HepG2 (cell line): ENCODE results near the gene LGALS3. TPM values are rescaled to one million over a fixed set of nuclear protein-coding genes. Genes with fewer than 3 reads are reported as not detected.

Experiments used
- ATF7 ChIP-seq, 2 experiments: fragments of 450-650 bp in 1 of 2; sonication (generic) in 1 of 2; formaldehyde crosslinking in 1 of 2; IDR thresholded peaks; 2 replicates each; pipeline versions ENCODE4 v1.4.0 to v1.6.1; 2016 to 2020; ENCODE audit warnings: antibody characterized with exemption in 1 of 2, mild to moderate bottlenecking in 1 of 2, missing genetic modification reagents in 1 of 2
- BORCS8-MEF2B ChIP-seq: sonication (generic); formaldehyde crosslinking; IDR thresholded peaks from 2 replicates; pipeline ENCODE4 v1.8.0; 2022; ENCODE audit warnings: mild to moderate bottlenecking, missing genetic modification reagents
- HNF4G ChIP-seq, 2 experiments: sonication (generic) in 1 of 2; formaldehyde crosslinking in 1 of 2; IDR thresholded peaks; 2 replicates each; pipeline versions ENCODE4 v1.4.0 to v1.6.1; 2011 to 2020; ENCODE audit warnings: borderline replicate concordance in 2 of 2, low read depth in 2 of 2, mild to moderate bottlenecking in 2 of 2, low read length in 1 of 2, missing genetic modification reagents in 1 of 2, moderate library complexity in 1 of 2
- MED8 ChIP-seq: sonication (generic); formaldehyde crosslinking; IDR thresholded peaks from 2 replicates; pipeline ENCODE4 v1.8.1; 2023; ENCODE audit warnings: mild to moderate bottlenecking, missing genetic modification reagents; ENCODE audit not compliant: insufficient replicate concordance
- ONECUT2 ChIP-seq: sonication (generic); formaldehyde crosslinking; IDR thresholded peaks from 2 replicates; pipeline ENCODE4 v1.4.0; 2020; ENCODE audit warnings: missing genetic modification reagents
- PITX1 ChIP-seq: sonication (generic); formaldehyde crosslinking; IDR thresholded peaks from 2 replicates; pipeline ENCODE4 v1.5.1; 2020; ENCODE audit warnings: mild to moderate bottlenecking, missing genetic modification reagents
- SATB2 ChIP-seq: sonication (generic); formaldehyde crosslinking; IDR thresholded peaks from 2 replicates; pipeline ENCODE4 v1.5.0; 2020; ENCODE audit warnings: missing genetic modification reagents
- SNAPC2 ChIP-seq: sonication (generic); formaldehyde crosslinking; IDR thresholded peaks from 2 replicates; pipeline ENCODE4 v1.8.1; 2022; ENCODE audit warnings: mild to moderate bottlenecking, missing genetic modification reagents
- TBP ChIP-seq: sonication (generic); formaldehyde crosslinking; IDR thresholded peaks from 2 replicates; pipeline ENCODE4 v1.5.0; 2020; ENCODE audit warnings: missing genetic modification reagents
- ZFX ChIP-seq: sonication (generic); formaldehyde crosslinking; IDR thresholded peaks from 2 replicates; pipeline ENCODE4 v1.4.0; 2020; ENCODE audit warnings: mild to moderate bottlenecking, low read depth, missing genetic modification reagents, moderate library complexity
- ZNF121 ChIP-seq: sonication (generic); formaldehyde crosslinking; IDR thresholded peaks from 2 replicates; pipeline ENCODE4 v1.5.0; 2020; ENCODE audit warnings: mild to moderate bottlenecking, missing genetic modification reagents
- ZNF343 ChIP-seq: sonication (generic); formaldehyde crosslinking; IDR thresholded peaks from 2 replicates; pipeline ENCODE4 v1.4.0; 2020; ENCODE audit warnings: mild to moderate bottlenecking, missing genetic modification reagents
- ZNF451 ChIP-seq: sonication (generic); formaldehyde crosslinking; IDR thresholded peaks from 2 replicates; pipeline ENCODE4 v1.5.0; 2020; ENCODE audit warnings: mild to moderate bottlenecking, missing genetic modification reagents
- polyA plus RNA-seq, 8 experiments: library from polyadenylated mRNA; depleted of rRNA in 3 of 8; stranded (reverse) in 7 of 8; unstranded in 1 of 8; fragments of >200 nt; fragmentation: Illumina TruSeq in 4 of 8; extraction: Trizol in 4 of 8; gene quantifications; 2 replicates each; pipeline versions ENCODE4 v1.2.1 to v1.2.3, GENCODE V29; 2011 to 2016; ENCODE audit warnings: low read depth in 4 of 8, missing spikeins in 1 of 8, mixed read lengths in 1 of 8; ENCODE audit not compliant: insufficient read depth in 1 of 8
- total RNA-seq, 5 experiments: library from RNA; depleted of rRNA; stranded (reverse); fragments of >200 nt; fragmentation: Illumina TruSeq; extraction: Trizol; gene quantifications; 2 replicates each; pipeline ENCODE4 v1.2.3, GENCODE V29; 2016; ENCODE audit warnings: low read depth in 1 of 5
- TF ChIP-seq, protein P1 (sequence below): sonication (generic); formaldehyde crosslinking; conservative IDR thresholded peaks from 2 replicates; pipeline ENCODE4 v1.8.0; 2022; ENCODE audit warnings: missing genetic modification reagents
- TF ChIP-seq, protein P2 (sequence below): sonication (generic); formaldehyde crosslinking; IDR thresholded peaks from 2 replicates; pipeline ENCODE4 v1.4.0; 2020; ENCODE audit warnings: low read depth, mild to moderate bottlenecking, missing genetic modification reagents
- TF ChIP-seq, protein P3 (sequence below): sonication (generic); formaldehyde crosslinking; IDR thresholded peaks from 2 replicates; pipeline ENCODE4 v1.4.0; 2020; ENCODE audit warnings: mild to moderate bottlenecking, missing genetic modification reagents
- TF ChIP-seq, protein P4 (sequence below): sonication (generic); formaldehyde crosslinking; IDR thresholded peaks from 2 replicates; pipeline ENCODE4 v1.5.0; 2020; ENCODE audit warnings: missing genetic modification reagents
- TF ChIP-seq, protein P5 (sequence below): sonication (generic); formaldehyde crosslinking; IDR thresholded peaks from 2 replicates; pipeline ENCODE4 v1.4.0; 2020; ENCODE audit warnings: missing genetic modification reagents, borderline replicate concordance
- TF ChIP-seq, protein P6 (sequence below): sonication (generic); formaldehyde crosslinking; IDR thresholded peaks from 2 replicates; pipeline ENCODE4 v1.5.0; 2020; ENCODE audit warnings: missing genetic modification reagents

Gene LGALS3
- total and polyA plus RNA-seq, 2 of the 13 experiments (the other 11 are each of a cell fraction or from before 2014, with no cell fraction given), result 5.0 to 97.4 TPM

DNA sequence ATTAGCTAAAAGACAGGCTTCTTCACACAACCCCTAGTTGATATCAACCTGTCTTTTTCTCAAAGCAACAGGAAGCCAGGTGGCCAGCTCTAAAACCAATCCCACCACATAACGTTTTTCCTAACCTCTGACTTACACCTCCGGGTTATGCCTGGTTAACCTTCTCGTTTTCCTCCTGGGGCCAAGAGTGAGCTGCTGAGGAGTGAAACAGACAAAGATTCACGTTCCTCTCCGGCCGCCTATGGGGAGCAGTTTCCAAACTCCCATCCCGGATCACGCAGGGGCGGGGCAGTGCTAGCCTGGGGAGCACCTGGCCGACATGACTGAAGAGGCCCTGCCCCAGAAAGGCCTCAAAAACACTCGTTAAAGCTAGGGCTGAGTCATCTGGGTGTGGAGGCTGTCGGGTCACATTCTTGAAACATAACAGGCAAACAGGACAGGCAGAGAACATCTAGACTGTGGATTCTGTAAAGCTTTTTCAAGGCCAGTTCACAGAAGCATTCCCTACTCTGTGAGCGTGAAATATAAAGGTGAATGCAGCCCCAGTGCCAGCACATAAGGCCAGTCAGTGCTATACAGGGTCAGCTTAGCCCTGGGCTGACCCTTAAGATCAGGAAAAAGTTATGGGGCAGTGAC, 25.9 kb upstream of the LGALS3 start (continued):
- TF ChIP-seq, protein P1, sequence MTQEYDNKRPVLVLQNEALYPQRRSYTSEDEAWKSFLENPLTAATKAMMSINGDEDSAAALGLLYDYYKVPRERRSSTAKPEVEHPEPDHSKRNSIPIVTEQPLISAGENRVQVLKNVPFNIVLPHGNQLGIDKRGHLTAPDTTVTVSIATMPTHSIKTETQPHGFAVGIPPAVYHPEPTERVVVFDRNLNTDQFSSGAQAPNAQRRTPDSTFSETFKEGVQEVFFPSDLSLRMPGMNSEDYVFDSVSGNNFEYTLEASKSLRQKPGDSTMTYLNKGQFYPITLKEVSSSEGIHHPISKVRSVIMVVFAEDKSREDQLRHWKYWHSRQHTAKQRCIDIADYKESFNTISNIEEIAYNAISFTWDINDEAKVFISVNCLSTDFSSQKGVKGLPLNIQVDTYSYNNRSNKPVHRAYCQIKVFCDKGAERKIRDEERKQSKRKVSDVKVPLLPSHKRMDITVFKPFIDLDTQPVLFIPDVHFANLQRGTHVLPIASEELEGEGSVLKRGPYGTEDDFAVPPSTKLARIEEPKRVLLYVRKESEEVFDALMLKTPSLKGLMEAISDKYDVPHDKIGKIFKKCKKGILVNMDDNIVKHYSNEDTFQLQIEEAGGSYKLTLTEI (CRISPR knock-in tag), result no peak
- TF ChIP-seq BORCS8-MEF2B (CRISPR knock-in tag) (peak; percentile 69), HNF4G (IDR thresholded peaks at IDR 0.05; ENCODE audit: borderline replicate concordance, low read depth, low read length) (no peak), HNF4G (CRISPR knock-in tag; IDR thresholded peaks at IDR 0.05; ENCODE audit: borderline replicate concordance, low read depth) (no peak; the same call in 1 of the 2 replicates), ONECUT2 (no peak), SNAPC2 (CRISPR knock-in tag) (no peak), PITX1 (CRISPR knock-in tag) (peak; percentile 89), MED8 (peak; percentile 85), ZNF451 (CRISPR knock-in tag) (no peak), ATF7 (IDR thresholded peaks at IDR 0.05) (no peak), ATF7 (CRISPR knock-in tag; IDR thresholded peaks at IDR 0.05) (0 out of 2 replicates have a peak, but pooled peaks have one; percentile 51), ZNF343 (no peak), SATB2 (CRISPR knock-in tag) (no peak), ZNF121 (no peak), TBP (no peak), ZFX (CRISPR knock-in tag) (peak; percentile 97)
- TF ChIP-seq, protein P2, sequence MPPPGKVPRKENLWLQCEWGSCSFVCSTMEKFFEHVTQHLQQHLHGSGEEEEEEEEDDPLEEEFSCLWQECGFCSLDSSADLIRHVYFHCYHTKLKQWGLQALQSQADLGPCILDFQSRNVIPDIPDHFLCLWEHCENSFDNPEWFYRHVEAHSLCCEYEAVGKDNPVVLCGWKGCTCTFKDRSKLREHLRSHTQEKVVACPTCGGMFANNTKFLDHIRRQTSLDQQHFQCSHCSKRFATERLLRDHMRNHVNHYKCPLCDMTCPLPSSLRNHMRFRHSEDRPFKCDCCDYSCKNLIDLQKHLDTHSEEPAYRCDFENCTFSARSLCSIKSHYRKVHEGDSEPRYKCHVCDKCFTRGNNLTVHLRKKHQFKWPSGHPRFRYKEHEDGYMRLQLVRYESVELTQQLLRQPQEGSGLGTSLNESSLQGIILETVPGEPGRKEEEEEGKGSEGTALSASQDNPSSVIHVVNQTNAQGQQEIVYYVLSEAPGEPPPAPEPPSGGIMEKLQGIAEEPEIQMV (CRISPR knock-in tag), result no peak; the same call in 1 of the 2 replicates
- TF ChIP-seq, protein P3, sequence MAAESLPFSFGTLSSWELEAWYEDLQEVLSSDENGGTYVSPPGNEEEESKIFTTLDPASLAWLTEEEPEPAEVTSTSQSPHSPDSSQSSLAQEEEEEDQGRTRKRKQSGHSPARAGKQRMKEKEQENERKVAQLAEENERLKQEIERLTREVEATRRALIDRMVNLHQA (CRISPR knock-in tag), result no peak
- TF ChIP-seq, protein P4, sequence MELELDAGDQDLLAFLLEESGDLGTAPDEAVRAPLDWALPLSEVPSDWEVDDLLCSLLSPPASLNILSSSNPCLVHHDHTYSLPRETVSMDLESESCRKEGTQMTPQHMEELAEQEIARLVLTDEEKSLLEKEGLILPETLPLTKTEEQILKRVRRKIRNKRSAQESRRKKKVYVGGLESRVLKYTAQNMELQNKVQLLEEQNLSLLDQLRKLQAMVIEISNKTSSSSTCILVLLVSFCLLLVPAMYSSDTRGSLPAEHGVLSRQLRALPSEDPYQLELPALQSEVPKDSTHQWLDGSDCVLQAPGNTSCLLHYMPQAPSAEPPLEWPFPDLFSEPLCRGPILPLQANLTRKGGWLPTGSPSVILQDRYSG (CRISPR knock-in tag), result 0 out of 2 replicates have a peak, but pooled peaks have one; percentile 36
- TF ChIP-seq, protein P5, sequence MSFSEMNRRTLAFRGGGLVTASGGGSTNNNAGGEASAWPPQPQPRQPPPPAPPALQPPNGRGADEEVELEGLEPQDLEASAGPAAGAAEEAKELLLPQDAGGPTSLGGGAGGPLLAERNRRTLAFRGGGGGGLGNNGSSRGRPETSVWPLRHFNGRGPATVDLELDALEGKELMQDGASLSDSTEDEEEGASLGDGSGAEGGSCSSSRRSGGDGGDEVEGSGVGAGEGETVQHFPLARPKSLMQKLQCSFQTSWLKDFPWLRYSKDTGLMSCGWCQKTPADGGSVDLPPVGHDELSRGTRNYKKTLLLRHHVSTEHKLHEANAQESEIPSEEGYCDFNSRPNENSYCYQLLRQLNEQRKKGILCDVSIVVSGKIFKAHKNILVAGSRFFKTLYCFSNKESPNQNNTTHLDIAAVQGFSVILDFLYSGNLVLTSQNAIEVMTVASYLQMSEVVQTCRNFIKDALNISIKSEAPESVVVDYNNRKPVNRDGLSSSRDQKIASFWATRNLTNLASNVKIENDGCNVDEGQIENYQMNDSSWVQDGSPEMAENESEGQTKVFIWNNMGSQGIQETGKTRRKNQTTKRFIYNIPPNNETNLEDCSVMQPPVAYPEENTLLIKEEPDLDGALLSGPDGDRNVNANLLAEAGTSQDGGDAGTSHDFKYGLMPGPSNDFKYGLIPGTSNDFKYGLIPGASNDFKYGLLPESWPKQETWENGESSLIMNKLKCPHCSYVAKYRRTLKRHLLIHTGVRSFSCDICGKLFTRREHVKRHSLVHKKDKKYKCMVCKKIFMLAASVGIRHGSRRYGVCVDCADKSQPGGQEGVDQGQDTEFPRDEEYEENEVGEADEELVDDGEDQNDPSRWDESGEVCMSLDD (CRISPR knock-in tag), result no peak; the same call in 1 of the 2 replicates
- TF ChIP-seq, protein P6, sequence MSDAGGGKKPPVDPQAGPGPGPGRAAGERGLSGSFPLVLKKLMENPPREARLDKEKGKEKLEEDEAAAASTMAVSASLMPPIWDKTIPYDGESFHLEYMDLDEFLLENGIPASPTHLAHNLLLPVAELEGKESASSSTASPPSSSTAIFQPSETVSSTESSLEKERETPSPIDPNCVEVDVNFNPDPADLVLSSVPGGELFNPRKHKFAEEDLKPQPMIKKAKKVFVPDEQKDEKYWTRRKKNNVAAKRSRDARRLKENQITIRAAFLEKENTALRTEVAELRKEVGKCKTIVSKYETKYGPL (CRISPR knock-in tag), result no peak
